HG02885 (cell line): Measurements from ENCODE around the gene HPS1.

ENCODE experiments used
- ATAC-seq: cut with Tn5 transposase; IDR thresholded peaks from one replicate; pipeline ENCODE4 v1.9.1; 2021; ENCODE audit warnings: mild to moderate bottlenecking; ENCODE audit not compliant: unreplicated experiment, poor library complexity

HPS1 gene

DNA sequence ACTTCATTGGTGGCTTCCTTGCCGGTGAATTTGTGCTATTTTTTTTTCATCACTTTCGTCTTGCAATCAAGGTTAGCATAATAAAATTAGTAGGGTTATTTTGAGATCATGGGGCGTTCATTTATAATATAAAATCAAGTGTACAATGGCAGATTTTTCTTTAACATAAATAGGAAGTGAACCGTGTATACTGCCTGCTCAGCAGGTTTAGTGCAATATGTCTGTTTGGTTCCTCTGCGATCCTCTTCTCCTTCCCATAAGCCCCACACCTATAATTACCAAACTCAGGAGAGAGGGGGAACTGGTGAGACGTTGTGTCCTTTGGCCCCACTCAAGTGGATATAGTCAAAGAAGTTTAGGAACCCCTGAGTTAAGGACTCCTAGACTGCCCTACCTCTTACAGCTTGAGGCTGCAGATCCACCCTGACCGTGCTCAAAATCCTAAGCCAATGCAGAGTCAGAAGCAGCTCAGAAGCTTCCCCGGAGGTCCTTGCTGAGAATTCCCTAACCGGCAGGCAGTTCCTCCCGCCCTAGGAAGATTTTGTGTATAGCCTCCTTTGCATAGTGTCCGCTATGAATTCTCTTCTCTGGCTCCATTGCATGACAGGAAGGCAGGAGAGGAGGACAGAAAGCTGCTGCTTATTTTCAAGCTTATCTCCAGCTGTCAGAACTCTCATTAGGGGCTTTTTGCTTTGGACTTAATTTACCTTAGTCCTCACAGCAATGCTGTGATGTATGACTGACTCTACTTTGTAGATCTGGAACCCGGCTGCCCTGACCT lies 73.3 kb downstream of the HPS1 start:
- ATAC-seq, result no peak

DNA sequence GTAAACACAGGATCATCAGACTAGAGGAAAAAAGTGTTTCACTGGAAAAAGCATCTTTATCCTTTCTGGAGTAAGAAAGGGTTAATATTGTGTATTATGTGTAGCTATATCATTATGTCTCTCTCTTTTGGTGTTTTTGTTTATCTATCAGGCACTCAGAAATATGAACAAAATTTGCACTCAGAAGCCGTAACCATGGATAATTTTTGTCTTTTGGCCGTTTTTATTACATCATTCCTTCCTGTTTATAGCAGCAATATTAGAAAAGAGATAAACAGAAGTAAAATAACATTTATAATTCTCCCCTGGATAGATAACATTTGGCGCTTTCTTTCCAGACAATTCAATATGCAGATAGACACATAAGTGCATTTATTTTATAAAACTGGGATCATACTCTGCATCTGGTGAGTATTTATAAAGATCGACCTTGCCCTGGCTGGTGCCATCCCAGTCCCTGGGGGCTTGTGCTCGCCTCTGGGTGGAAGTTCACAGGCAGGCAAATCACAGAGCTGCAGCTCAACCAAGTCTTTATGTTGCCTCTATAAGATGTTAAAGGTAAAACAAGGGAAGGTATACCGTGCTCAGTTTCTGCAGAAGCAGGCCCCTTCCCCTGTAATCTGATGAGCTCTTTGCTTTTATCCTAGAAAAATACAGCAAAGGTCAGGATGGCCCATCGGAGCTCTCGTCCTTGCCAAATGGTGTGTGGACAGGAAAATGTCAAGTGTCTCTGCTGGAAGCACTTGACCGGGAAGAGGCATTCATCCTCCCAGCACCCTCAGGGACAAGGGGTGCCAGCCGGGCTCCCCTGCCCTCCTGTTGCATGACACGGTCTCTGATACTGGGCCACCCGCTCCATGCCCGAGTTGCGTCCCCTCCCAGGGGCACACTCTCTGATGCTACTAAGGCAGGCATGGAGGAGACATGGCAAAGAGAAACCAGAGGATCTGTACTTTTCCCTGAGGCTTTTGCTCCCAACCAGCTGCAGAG lies 75.6 kb downstream of the HPS1 start:
- ATAC-seq, result no peak

DNA sequence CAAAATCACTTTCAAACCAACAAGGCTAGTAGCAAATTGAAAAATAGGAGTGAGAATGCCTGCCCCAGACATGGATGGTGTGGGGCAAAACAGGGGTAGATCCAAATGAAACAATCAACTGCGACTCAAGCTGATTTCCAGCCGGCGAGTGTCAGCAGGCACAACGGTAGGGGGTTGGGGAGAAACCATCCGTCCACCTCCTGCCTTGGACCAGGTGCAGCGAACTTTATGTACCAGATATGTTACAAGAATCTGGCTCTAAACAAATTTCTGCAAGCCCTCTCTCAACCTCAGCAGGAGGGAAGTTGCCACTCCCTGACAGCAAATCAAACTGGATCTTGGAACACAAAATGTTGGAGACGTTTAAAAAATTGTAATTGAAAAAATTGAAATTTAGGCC lies 76.9 kb downstream of the HPS1 start:
- no peak for ATAC-seq

DNA sequence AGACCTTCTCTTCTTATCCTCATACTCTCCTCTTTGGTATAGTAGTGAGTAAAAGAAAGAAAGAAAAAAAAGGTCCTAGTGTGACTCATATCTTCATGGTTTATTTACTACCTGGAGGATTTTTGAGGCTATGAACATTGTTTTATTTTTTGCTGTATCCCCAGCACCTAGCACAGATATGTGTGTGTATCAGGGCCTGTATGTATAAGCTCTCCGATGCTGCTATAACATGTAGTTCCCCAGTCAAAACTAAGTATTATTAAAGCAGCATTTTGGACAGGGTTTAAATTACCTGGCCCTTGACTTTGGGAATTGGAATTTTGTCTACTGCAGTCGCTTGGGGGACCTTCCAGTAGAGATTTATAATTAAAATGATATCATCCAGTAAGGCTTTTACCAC lies 78.1 kb downstream of the HPS1 start:
- ATAC-seq, result no peak

DNA sequence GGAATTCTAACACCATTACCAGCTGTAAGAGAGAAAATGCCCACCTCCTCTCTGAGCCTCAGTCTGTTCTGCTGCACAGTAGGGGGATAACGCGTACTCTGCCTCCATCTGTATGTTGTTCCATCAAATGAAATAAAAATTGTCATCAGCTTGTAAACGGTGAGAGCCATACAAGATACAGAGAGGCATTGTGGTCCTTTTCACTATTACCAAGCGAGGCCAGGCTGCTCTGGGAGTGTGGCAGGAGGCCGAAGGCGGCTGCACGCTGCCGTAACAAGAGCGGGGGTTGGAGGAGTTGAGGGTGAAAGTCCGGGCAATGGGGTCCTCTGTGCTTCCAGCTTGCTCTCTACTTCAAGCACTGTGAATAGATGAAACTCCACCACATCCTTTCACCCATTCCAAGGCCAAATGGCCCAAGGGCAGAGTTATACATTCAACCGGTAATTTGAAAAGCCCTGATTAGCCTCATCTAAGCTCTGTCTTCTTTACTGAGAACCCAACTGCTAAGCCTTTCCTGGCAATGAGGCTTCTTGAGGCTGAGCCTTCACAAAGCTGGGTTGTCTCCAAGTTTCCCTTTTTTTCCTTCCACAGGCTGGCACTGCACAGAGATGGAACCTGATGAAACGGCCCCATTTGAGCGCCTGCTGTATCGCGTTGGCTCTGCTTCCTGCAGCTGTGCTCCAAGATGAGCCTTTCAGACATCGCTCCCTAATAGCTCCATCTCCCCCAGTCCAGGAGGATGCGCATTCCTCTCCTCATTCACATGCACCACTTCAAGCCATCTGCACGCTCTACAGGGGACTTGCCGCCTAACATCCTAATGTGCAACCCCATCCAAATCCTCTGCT lies 78.9 kb downstream of the HPS1 start:
- ATAC-seq, result no peak
